Right hindlimb (tissue), 1 donor: Measurements from ENCODE around the gene HSD11B2.

Experiments used
- DNase-seq: peaks from one replicate; pipeline ENCODE4 v3.0.0-alpha.2; 2018

Gene HSD11B2

GRCh38 chr16:67430977-67431774 is at the start of gene HSD11B2:
TSS of gene HSD11B2 (plus strand) at chr16:67431121. CDS start at chr16:67431249, 128 bp downstream.
- DNase-seq = peak; percentile 74

- DNase-seq = no peak
Measured at GRCh38 chr16:67383284-67383683, 47.6 kb upstream of the HSD11B2 start.

DNA sequence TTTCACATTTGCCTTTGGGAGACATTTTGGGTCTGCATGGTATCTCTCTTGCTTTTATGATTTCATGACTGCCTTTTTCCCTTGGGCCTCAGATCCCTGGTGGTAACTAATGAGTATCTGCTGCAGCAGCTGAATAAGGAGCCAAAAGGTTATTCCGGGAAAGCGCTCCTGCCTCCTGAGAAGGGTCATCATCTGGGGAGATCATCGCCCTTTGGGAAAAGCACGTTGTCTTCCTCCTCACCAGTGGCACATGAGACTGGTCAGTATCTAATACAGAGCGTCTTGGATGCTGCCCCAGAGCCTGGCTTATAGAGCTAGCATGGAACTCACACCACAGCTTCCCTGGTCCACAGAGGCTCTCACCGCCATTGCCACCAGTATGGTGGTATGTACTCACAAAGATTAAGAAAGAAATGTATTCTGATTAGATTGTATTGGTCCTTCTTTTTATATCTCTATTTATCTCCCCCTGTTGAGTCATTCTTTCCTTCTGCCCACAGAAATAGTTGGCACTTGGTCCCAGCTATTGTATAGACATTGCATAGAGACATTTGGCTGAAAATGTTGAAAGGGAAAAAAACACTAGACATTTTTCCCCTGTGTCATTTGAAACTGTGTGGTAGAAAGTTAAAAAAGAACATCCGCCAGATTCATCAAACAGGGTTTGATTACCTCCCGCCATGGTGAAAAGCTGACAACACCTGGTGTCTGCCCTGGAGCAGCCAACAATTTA is 46.0 kb upstream of the HSD11B2 start:
- no peak for DNase-seq

GRCh38 chr16:67386861-67387455 is 44.0 kb upstream of the HSD11B2 start:
- DNase-seq = no peak

DNA sequence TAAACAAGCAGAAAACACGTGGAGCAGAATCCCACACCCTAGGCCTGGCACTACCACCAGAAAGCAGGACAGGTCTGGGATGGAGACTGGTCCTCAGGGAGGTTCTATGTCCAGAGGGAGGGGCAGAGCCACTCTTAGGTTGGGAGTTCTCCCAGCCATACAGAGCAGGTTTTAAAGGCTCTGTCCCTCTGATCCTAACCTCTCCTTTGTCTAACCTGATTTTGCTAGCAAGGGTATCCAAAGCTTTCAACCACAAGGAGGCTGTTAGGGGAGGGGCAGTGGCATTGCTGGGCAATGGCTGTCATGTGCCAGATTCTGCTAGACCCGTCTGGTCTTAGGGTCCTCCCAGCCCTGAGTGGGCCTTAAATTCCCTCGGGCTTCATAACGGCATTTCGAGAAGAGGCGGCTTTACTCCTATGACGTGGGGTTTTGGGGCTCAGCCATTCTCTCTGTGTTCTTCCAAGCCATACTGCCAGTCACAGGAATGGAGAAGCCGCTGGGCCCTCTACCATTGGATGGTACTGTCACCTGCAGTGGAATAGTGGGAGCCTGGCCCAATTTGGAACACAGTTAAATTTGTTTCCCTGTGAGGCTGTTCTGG is 43.3 kb upstream of the HSD11B2 start:
- no peak for DNase-seq

GRCh38 chr16:67388191-67388590 is 42.7 kb upstream of the HSD11B2 start:
- no peak for DNase-seq

DNA sequence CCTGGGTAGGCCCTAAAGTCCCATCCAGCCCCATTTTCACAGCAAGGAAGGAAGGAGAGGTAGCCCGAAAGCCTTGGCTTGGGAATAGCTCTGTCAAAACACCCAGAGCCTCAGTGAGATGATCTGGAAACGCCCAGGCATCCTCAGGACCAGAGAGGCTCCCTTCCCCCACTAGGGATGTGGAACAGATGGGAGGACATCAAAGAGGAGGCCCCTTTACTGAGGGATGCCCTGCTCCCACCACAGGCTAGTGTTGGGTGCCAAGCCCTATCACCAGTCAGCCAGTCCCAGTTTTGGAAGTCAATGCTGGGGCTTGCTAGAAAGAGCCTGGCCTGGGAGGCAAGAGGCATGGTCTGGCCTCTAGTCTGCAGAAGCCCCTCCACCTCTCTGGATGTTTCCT is 42.3 kb upstream of the HSD11B2 start:
- DNase-seq = no peak

DNA sequence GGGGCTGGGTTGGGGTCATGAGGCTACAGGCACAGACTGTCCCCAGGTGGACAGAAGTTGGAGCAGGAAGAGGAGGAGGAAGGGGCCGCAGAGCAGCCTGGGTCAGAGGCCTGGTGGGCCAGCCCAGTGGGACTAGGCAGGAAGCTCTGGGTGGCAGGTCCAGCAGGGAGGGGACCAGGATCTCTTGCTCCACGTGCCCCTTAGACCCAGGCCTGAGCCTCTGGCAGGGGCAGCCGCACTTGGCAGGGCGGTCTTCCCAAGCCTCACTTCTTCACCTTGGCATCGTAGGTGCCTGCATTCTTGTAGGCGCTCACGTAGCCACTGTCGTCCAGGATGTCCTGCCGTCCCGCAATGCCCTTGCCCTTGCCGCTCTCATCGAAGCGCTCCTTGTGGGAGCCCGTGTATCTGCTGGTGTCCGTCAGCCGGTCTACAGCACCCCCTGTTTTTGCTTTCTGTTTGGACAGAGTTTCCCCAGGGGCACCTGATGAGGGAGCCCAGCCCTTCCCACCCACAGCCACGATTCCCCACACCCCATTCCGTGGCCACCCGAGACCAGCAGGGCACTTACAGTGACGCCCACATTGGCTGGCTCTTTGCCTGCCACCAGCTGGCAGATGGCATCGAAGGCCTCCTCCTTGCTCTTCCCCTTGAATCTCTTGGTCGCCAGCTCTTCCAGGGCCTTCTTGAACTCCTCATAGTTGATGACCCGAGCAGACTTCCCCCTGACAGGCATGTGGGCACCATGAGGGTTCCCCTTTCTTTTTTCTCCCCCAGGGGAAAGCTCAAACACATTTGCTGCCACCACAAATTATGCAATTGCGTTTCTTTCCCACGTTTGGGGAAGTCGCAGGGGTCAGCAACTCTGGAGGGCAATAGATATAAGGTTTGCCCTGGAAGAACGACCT is 40.8 kb upstream of the HSD11B2 start:
- peak; percentile 50 for DNase-seq

DNA sequence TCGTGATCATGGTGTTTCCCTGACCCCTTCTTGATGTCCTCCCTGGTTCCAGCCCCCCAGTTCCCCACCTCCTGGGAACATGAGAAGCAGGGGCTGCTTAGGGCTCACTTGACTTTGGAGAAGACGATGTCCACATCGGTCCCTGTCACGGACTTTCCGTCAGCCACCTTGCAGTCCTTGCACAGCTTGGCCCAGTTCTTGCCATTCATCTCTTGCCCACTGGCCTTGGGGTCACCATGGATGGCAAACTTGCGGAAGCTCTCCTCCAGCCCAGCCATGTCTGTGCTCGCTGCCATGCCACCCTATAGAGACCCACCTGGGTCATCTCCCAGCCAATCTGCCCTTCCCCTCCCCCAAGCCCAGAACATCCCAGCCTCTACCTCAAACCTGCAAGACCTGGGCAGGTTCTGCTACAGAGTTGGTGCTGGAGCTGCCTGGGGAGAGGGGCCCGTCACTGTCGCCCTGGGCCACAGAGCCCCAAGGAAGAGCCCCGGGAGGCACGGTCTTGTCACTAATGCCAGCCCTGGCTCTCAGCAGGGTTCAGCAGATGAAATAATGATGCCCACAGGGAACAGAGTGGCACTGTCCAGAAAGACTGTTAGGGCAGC is 40.0 kb upstream of the HSD11B2 start:
- DNase-seq = no peak

- DNase-seq = peak; percentile 69
Measured at GRCh38 chr16:67391424-67392300, 39.3 kb upstream of the HSD11B2 start.

- DNase-seq = no peak
Measured at GRCh38 chr16:67392301-67393059, 38.4 kb upstream of the HSD11B2 start.

- peak; percentile 94 for DNase-seq
Measured at GRCh38 chr16:67393111-67393787, 37.7 kb upstream of the HSD11B2 start, which contains the start of gene TPPP3. TSS of gene TPPP3 (minus strand) at chr16:67393498. CDS start at chr16:67391111, 2,387 bp downstream.

DNA sequence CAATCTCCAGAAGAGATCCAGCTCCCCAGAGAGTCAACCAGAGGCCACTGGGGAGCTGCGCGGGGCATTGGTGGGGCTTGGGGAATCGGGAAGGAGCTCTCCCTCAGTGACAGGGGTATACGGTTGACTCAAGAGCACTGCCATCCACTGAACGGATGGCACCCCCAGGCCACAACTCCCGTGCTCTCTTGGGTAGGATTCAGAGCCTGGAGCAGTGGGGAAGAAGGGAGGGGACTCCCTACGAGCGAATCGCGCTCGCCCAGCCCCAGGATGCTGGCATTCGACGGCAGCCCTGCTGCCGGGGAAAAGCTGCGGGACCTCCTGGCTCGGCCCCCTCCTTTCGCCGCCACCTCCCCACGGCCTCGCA is 37.1 kb upstream of the HSD11B2 start:
- no peak for DNase-seq

- DNase-seq = peak; percentile 53
Measured at GRCh38 chr16:67394155-67395104, 36.5 kb upstream of the HSD11B2 start.

DNA sequence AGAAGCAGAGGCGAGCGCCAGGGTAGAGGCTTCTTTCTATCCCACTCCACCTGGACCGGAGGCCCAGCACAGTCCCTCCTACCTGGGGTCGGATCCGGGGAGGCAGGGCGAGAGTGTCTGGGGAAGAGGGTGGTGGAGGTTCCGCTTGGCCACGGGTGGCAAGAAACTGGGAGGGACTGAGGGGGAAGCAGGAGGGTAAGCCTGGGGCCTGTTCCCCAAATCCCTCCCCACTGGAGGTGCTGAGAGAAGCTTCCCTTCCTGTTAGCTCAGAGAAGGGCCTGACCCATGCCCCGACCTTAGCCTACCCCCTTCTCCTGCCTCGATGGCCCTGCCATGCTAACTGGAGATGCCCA is 35.8 kb upstream of the HSD11B2 start:
- no peak for DNase-seq

DNA sequence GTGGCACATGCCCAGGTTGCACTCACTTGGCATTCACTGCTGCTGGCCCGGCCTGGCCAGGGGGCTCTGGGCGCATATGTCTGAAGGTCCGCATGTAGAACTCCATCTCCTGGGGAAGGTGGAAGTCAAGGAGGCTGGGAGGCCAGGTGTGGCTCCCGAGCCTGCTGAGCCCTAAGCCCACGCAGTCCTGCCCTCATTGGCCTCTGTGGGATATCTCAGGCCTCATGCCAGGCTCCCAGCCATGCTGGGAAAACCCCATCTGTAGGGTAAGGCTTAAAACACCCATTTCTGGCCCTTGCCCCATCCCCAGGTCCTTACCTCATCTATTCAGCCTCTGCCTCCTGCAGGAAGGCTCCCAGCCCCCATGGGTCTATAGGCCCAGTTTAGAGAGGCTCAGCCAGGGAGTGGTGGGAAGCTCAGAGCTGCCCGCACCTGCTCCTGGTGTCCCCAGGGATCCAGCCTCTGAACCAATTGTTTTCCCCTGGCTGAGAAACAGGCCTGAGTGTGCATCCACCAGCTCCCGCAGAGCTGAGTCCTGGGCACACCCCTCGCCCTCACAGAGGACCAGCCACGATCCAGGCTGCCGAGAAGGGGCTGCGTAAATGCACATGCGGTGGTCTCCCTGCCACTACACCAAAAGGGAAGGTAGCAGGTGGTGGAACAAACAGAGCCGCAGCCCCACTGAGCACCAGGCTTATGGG is 35.3 kb upstream of the HSD11B2 start:
- peak; percentile 55 for DNase-seq
